ENCODE results near the gene NKAIN4. TPM values are rescaled to one million over a fixed set of nuclear protein-coding genes. Genes with fewer than 3 reads are reported as not detected.

Gene NKAIN4
- total RNA-seq, 4 donors from 2014 or later = not detected

DNA sequence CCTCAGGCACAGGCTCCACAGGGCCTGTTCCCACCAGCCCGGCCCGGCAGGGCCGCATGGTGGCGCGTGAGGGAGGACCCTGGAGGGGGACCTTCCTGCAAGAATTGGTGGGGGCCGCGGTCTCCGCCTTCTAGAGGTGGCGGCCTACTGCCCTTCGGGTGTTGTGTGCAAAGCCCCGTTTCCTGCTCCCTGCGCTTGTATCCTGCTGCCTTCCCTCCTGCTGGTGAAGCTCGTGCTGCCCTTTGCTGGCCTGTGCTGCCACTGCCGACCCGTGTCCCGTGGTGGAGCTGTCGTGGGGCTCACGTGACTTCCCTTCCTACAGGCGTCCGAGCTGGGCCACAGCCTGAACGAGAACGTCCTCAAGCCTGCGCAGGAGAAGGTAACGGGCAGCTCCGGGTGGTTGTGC is 30.3 kb upstream of the NKAIN4 start:
- TF ChIP-seq POLR2A (IDR thresholded peaks at IDR 0.05) = no peak
- TF ChIP-seq, protein P1, sequence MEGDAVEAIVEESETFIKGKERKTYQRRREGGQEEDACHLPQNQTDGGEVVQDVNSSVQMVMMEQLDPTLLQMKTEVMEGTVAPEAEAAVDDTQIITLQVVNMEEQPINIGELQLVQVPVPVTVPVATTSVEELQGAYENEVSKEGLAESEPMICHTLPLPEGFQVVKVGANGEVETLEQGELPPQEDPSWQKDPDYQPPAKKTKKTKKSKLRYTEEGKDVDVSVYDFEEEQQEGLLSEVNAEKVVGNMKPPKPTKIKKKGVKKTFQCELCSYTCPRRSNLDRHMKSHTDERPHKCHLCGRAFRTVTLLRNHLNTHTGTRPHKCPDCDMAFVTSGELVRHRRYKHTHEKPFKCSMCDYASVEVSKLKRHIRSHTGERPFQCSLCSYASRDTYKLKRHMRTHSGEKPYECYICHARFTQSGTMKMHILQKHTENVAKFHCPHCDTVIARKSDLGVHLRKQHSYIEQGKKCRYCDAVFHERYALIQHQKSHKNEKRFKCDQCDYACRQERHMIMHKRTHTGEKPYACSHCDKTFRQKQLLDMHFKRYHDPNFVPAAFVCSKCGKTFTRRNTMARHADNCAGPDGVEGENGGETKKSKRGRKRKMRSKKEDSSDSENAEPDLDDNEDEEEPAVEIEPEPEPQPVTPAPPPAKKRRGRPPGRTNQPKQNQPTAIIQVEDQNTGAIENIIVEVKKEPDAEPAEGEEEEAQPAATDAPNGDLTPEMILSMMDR (IDR thresholded peaks at IDR 0.05) = no peak
- H3K27me3 ChIP-seq = no peaks in the 10 kb centered on the region
- peak overlapping the region in 1 of 4 donors; percentile 31 for H3K27ac ChIP-seq
- no peaks in the 10 kb centered on the region for H3K4me1 ChIP-seq
- peaks cover 0 to 85% (median 0%) of the 10 kb centered on the region in 3 donors for H3K36me3 ChIP-seq
- no peak for DNase-seq
- H3K4me3 ChIP-seq = peak overlapping the region in 1 of 4 donors; percentile 10
- H3K9me3 ChIP-seq = no peaks in the 10 kb centered on the region

DNA sequence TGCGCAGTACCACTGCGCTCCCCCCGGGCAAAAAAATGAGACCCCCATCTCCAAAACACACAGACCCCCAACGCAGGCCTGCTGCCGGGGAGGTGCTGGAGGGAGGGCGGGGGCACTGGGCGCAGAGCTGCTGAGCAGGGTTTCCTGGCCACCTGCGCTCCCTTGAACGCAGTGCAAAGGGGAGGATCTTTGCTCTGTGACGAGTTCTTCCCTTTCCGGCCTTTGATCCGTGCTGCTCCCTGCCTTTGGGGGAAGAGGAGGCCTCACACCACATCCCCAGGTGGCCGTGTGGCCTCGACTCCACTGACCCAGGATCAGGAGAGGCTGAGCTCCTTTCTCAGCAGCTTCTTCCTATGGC is 29.8 kb upstream of the NKAIN4 start:
- Histone ChIP-seq H3K27me3 (no peaks in the 10 kb centered on the region), H3K4me3 (peak overlapping the region in 1 of 4 donors; percentile 10), H3K9me3 (no peaks in the 10 kb centered on the region), H3K27ac (peak overlapping the region in 1 of 4 donors; percentile 31), H3K4me1 (no peaks in the 10 kb centered on the region), H3K36me3 (peaks cover 0 to 90% (median 0%) of the 10 kb centered on the region in 3 donors)
- no peak for DNase-seq
- no peak for TF ChIP-seq POLR2A (IDR thresholded peaks at IDR 0.05)
- TF ChIP-seq, protein P1 (IDR thresholded peaks at IDR 0.05) = no peak

- no peak for DNase-seq
- Histone ChIP-seq H3K36me3 (peaks cover 0 to 91% (median 0%) of the 10 kb centered on the region in 3 donors), H3K4me1 (no peaks in the 10 kb centered on the region), H3K27me3 (no peaks in the 10 kb centered on the region), H3K4me3 (no peak overlapping the region), H3K9me3 (no peaks in the 10 kb centered on the region), H3K27ac (no peak overlapping the region)
- TF ChIP-seq POLR2A (IDR thresholded peaks at IDR 0.05) = no peak
- TF ChIP-seq, protein P1 (IDR thresholded peaks at IDR 0.05) = no peak
Observed at GRCh38 chr20:63283397-63284082, 29.3 kb upstream of the NKAIN4 start.

DNA sequence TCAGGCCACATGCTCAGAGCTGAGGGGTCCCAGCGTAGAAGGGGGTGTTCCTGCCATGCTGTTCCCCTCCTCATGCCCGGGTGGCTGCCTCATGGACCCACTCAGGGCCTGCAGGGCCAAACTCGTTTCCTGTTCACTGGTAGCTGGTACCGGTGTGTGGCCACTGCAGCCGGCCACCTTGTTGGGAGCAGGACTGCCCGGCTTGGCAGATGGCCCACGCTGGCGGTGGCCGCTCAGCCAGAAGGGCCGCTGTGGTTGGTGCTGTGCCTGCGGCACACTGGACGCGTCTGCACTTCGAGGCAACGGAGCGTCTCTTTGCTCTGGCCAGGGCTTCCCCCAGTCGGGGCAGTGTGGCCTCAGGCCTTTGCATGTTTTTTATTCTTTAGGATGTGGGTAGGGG is 28.7 kb upstream of the NKAIN4 start:
- H3K9me3 ChIP-seq = no peaks in the 10 kb centered on the region
- TF ChIP-seq, protein P1 (IDR thresholded peaks at IDR 0.05) = no peak
- TF ChIP-seq POLR2A (IDR thresholded peaks at IDR 0.05) = no peak
- no peak for DNase-seq
- H3K27me3 ChIP-seq = no peaks in the 10 kb centered on the region
- no peak overlapping the region for H3K4me3 ChIP-seq
- no peak overlapping the region for H3K27ac ChIP-seq
- peaks cover 0 to 91% (median 0%) of the 10 kb centered on the region in 3 donors for H3K36me3 ChIP-seq
- no peaks in the 10 kb centered on the region for H3K4me1 ChIP-seq

DNA sequence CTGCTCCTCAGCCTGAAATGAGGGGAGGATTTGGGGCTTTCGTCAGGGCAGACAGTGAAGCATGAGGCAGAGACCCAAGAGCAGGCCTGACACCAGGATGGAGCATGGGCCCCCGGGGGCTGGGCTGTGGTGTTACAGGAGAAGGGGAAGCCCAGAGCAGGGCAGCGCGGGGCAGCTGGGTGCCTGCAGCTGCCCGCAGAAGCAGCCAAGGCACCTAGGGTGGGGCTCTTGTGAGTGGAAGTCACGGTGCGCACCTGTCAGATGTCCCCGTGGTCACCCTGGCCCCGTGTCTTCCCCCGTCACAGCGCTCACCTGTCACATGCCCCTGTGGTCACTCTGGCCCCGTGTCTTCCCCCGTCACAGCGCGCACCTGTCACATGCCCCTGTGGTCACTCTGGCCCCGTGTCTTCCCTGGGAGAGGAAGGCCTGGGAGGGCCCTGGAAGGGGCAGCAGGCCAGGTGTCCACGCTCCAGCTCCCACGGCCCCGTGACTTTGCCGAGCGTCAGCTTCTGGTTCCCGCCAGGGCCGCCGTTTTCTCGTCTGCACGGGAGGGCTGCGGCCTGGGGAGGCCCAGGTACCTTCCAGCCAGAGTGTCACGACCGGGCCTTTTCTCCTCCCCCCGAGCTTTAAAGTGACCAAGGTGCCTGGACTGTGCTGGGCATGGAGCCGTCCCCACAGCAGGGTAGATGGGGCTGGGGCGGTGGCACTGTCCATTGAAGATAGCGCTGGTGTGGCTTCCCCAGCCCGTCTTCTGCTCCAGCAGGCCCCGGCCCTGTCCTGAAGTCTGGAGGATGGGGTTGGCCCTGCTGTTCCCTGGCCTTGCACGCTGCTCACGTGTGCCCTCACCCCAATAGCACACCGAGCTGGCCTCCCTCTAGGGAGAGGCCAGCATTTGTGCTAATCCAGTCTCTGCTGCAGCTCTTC is 27.7 kb upstream of the NKAIN4 start:
- TF ChIP-seq POLR2A (IDR thresholded peaks at IDR 0.05) = no peak
- TF ChIP-seq, protein P1 (IDR thresholded peaks at IDR 0.05) = no peak
- no peaks in the 10 kb centered on the region for H3K27me3 ChIP-seq
- H3K9me3 ChIP-seq = no peaks in the 10 kb centered on the region
- no peaks in the 10 kb centered on the region for H3K4me1 ChIP-seq
- no peak overlapping the region for H3K4me3 ChIP-seq
- no peak overlapping the region for H3K27ac ChIP-seq
- no peak for DNase-seq
- peaks cover 0 to 91% (median 0%) of the 10 kb centered on the region in 3 donors for H3K36me3 ChIP-seq
